H1 (cell line): ENCODE measurements around the gene SLC2A4. TPM values are rescaled to one million over a fixed set of nuclear protein-coding genes. Genes with fewer than 3 reads are reported as not detected.

Experiments
- CTCF ChIA-PET: fragments of 300-600 bp; sonication (Branson Sonifier 250); formaldehyde crosslinking; loops from one replicate; lab custom pipeline; 2021; ENCODE audit not compliant: partially characterized antibody; lab: Charles Lee
- POLR2A ChIA-PET: fragments of 300-600 bp; sonication (Branson Sonifier 250); formaldehyde crosslinking; loops from one replicate; lab custom pipeline; 2021; ENCODE audit warnings: inconsistent platforms; ENCODE audit not compliant: partially characterized antibody; lab: Charles Lee
- DNase-seq, 2 experiments: peaks; one replicate each; pipeline versions ENCODE4 v3.0.0 to v3.0.0-alpha.2; 2010 to 2022; ENCODE audit warnings: low spot score in 2 of 2, low read depth in 1 of 2, mixed read lengths in 1 of 2
- FAIRE-seq: peaks from 2 replicates; lab custom pipeline; 2011; peaks lifted over from hg19 to GRCh38; lab: Jason Lieb, UNC
- H2AFZ ChIP-seq: 2 replicates; pipeline ENCODE4 v1.8.1; 2012; ENCODE audit warnings: low read length, inconsistent platforms
- H2AK5ac ChIP-seq: 2 replicates; pipeline ENCODE4 v1.6.1; 2013; ENCODE audit warnings: low read depth, low read length
- H2BK120ac ChIP-seq: replicated peaks from 2 replicates; pipeline ENCODE3; 2013; ENCODE audit warnings: low read depth, low read length, inconsistent platforms
- H2BK12ac ChIP-seq: 2 replicates; pipeline ENCODE4 v1.6.1; 2013; ENCODE audit warnings: low read depth, low read length
- H2BK15ac ChIP-seq: 2 replicates; pipeline ENCODE4 v1.6.1; 2013; ENCODE audit warnings: low read length
- H2BK20ac ChIP-seq: 2 replicates; pipeline ENCODE4 v1.6.1; 2013; ENCODE audit warnings: low read length
- H2BK5ac ChIP-seq: 2 replicates; pipeline ENCODE4 v1.6.1; 2013; ENCODE audit warnings: low read depth, low read length
- H3K14ac ChIP-seq: 2 replicates; pipeline ENCODE4 v1.6.1; 2013; ENCODE audit warnings: inconsistent platforms; ENCODE audit not compliant: insufficient read length
- H3K18ac ChIP-seq: 2 replicates; pipeline ENCODE4 v1.6.1; 2013; ENCODE audit warnings: low read length; ENCODE audit errors: extremely low read depth
- H3K23ac ChIP-seq: 2 replicates; pipeline ENCODE4 v1.6.1; 2013; ENCODE audit warnings: inconsistent platforms; ENCODE audit not compliant: insufficient read length
- H3K23me2 ChIP-seq: 2 replicates; pipeline ENCODE4 v1.6.1; 2013; ENCODE audit warnings: low read depth, low read length
- H3K27ac ChIP-seq: 2 replicates; pipeline ENCODE4 v1.6.1; 2011; ENCODE audit warnings: low read depth, low read length, inconsistent platforms
- H3K27me3 ChIP-seq, 4 experiments: replicated peaks in 1 of 4; 1 replicate in 1 of 4; 2 replicates in 3 of 4; pipeline versions ENCODE4 v1.6.1 to v1.8.1; 2011 to 2013; ENCODE audit warnings: low read length in 3 of 4, mild to moderate bottlenecking in 3 of 4, inconsistent platforms in 2 of 4, mixed read lengths in 2 of 4, moderate library complexity in 1 of 4; ENCODE audit not compliant: control insufficient read depth in 3 of 4, insufficient read depth in 3 of 4; ENCODE audit errors: extremely low read depth in 1 of 4
- H3K36me3 ChIP-seq, 4 experiments: 2 replicates each; pipeline versions ENCODE4 v1.6.1 to v1.8.1; 2011 to 2013; ENCODE audit warnings: mild to moderate bottlenecking in 4 of 4, low read length in 3 of 4, moderate library complexity in 2 of 4, control low read depth in 1 of 4, inconsistent platforms in 1 of 4; ENCODE audit not compliant: insufficient read depth in 4 of 4, control insufficient read depth in 2 of 4
- H3K4ac ChIP-seq: replicated peaks from 2 replicates; pipeline ENCODE3; 2013; ENCODE audit warnings: low read length, low read depth, mixed read lengths, inconsistent platforms; ENCODE audit not compliant: insufficient read length
- H3K4me1 ChIP-seq, 4 experiments: replicated peaks in 1 of 4; 1 replicate in 1 of 4; 2 replicates in 3 of 4; pipeline versions ENCODE4 v1.6.1 to v1.8.1; 2011 to 2013; ENCODE audit warnings: low read length in 3 of 4, inconsistent platforms in 2 of 4, mixed read lengths in 1 of 4; ENCODE audit not compliant: insufficient read depth in 4 of 4, control insufficient read depth in 3 of 4
- H3K4me2 ChIP-seq, 2 experiments: 2 replicates each; pipeline versions ENCODE4 v1.6.1 to v1.8.1; 2011 to 2013; ENCODE audit warnings: low read depth in 2 of 2, low read length in 2 of 2, control low read depth in 1 of 2, inconsistent platforms in 1 of 2, mild to moderate bottlenecking in 1 of 2; ENCODE audit not compliant: insufficient read depth in 1 of 2
- H3K4me3 ChIP-seq, 4 experiments: fragments of 200-600, 300-600 bp in 1 of 4; sonication (generic), shearing (Covaris generic), sonication (Bioruptor Twin) in 1 of 4; 2 replicates each; pipeline versions ENCODE4 v1.5.1 to v1.8.1; 2011 to 2016; ENCODE audit warnings: low read length in 4 of 4, low read depth in 3 of 4, control low read depth in 2 of 4, inconsistent platforms in 2 of 4, mild to moderate bottlenecking in 2 of 4, mixed read lengths in 1 of 4, moderate library complexity in 1 of 4; ENCODE audit not compliant: insufficient read depth in 2 of 4; ENCODE audit errors: extremely low read depth in 1 of 4
- H3K56ac ChIP-seq: replicated peaks from 2 replicates; pipeline ENCODE3; 2013; ENCODE audit warnings: low read depth, mild to moderate bottlenecking, mixed read lengths, low read length, inconsistent platforms; ENCODE audit not compliant: insufficient read length
- H3K79me1 ChIP-seq: 2 replicates; pipeline ENCODE4 v1.6.1; 2013; ENCODE audit warnings: low read depth, low read length, control low read depth
- H3K79me2 ChIP-seq, 2 experiments: 2 replicates each; pipeline versions ENCODE4 v1.6.1 to v1.8.1; 2012 to 2013; ENCODE audit warnings: low read length in 2 of 2, mild to moderate bottlenecking in 2 of 2, inconsistent platforms in 1 of 2; ENCODE audit not compliant: insufficient read depth in 2 of 2, control insufficient read depth in 1 of 2
- H3K9ac ChIP-seq, 4 experiments: replicated peaks in 1 of 4; 1 replicate in 1 of 4; 2 replicates in 3 of 4; pipeline versions ENCODE4 v1.6.1 to v1.8.1; 2011 to 2013; ENCODE audit warnings: low read depth in 3 of 4, low read length in 3 of 4, control low read depth in 2 of 4, mild to moderate bottlenecking in 2 of 4, moderate library complexity in 2 of 4, inconsistent platforms in 1 of 4; ENCODE audit errors: extremely low read depth in 1 of 4
- H3K9me3 ChIP-seq, 2 experiments: 2 replicates each; pipeline versions ENCODE4 v1.6.1 to v1.8.1; 2012 to 2013; ENCODE audit warnings: mild to moderate bottlenecking in 2 of 2, moderate library complexity in 2 of 2, control low read depth in 1 of 2, inconsistent platforms in 1 of 2, low read depth in 1 of 2, low read length in 1 of 2, mixed read lengths in 1 of 2; ENCODE audit not compliant: insufficient read depth in 2 of 2
- H4K20me1 ChIP-seq, 2 experiments: replicated peaks in 1 of 2; 2 replicates each; pipeline versions ENCODE3 to v1.8.1; 2011 to 2013; ENCODE audit warnings: inconsistent platforms in 2 of 2, low read length in 2 of 2, mild to moderate bottlenecking in 1 of 2; ENCODE audit not compliant: insufficient read depth in 2 of 2, control insufficient read depth in 1 of 2
- H4K5ac ChIP-seq: 2 replicates; pipeline ENCODE4 v1.6.1; 2013; ENCODE audit warnings: low read length, low read depth, mixed read lengths, inconsistent platforms; ENCODE audit not compliant: insufficient read length
- H4K8ac ChIP-seq: 2 replicates; pipeline ENCODE4 v1.8.0; 2013; ENCODE audit warnings: mild to moderate bottlenecking, moderate library complexity, low read length, inconsistent platforms; ENCODE audit not compliant: insufficient read depth; ENCODE audit errors: extremely low read depth
- H4K91ac ChIP-seq: replicated peaks from 2 replicates; pipeline ENCODE3; 2013; ENCODE audit warnings: low read length, mixed read lengths, inconsistent platforms; ENCODE audit not compliant: insufficient read length
- CREB1 ChIP-seq: IDR thresholded peaks from 2 replicates; pipeline ENCODE4 v1.6.1; 2012; ENCODE audit warnings: inconsistent platforms
- E2F6 ChIP-seq: IDR thresholded peaks from 2 replicates; pipeline ENCODE4 v1.6.1; 2012; ENCODE audit warnings: inconsistent platforms
- HDAC2 ChIP-seq, 2 experiments: fragments of 300-600 bp in 1 of 2; sonication (generic) in 1 of 2; IDR thresholded peaks; 2 replicates each; pipeline ENCODE4 v1.6.1; 2011 to 2012; ENCODE audit warnings: low read depth in 2 of 2, low read length in 2 of 2, mild to moderate bottlenecking in 2 of 2, moderate library complexity in 2 of 2, borderline replicate concordance in 1 of 2, inconsistent platforms in 1 of 2
- JUN ChIP-seq: IDR thresholded peaks from 2 replicates; pipeline ENCODE4 v1.6.1; 2011; ENCODE audit warnings: low read depth, mild to moderate bottlenecking, improper control_type of control experiment, low read length
- JUND ChIP-seq: IDR thresholded peaks from 2 replicates; pipeline ENCODE4 v1.6.1; 2011; ENCODE audit warnings: mild to moderate bottlenecking, improper control_type of control experiment, low read length
- KDM1A ChIP-seq: fragments of 200-600, 300-600 bp; sonication (generic); IDR thresholded peaks from 2 replicates; pipeline ENCODE4 v1.7.1; 2016; ENCODE audit warnings: mild to moderate bottlenecking, low read length, borderline replicate concordance
- KDM5A ChIP-seq: fragments of 200-600 bp; IDR thresholded peaks from 2 replicates; pipeline ENCODE4 v1.7.1; 2012; ENCODE audit warnings: mild to moderate bottlenecking, low read length, inconsistent platforms, mixed read lengths
- MAX ChIP-seq: IDR thresholded peaks from 2 replicates; pipeline ENCODE4 v1.6.1; 2012; ENCODE audit warnings: inconsistent platforms
- PHF8 ChIP-seq: fragments of 200-600 bp; sonication (generic); conservative IDR thresholded peaks from 2 replicates; pipeline ENCODE4 v1.7.1; 2012; ENCODE audit warnings: low read depth, mild to moderate bottlenecking, inconsistent platforms, low read length, moderate library complexity
- WGBS, 2 experiments: shearing (Covaris generic) in 1 of 2; methylation state at CpG; one replicate each; pipeline versions ENCODE4 v1.1.6 to v1.1.7; 2013 to 2015; ENCODE audit warnings: low lambda C conversion rate in 2 of 2, mixed read lengths in 2 of 2, inconsistent platforms in 1 of 2, low coverage in 1 of 2, missing lambda C conversion rate in 1 of 2; ENCODE audit not compliant: insufficient replicate concordance in 2 of 2, insufficient coverage in 1 of 2, insufficient read length in 1 of 2; ENCODE audit errors: extremely low coverage in 1 of 2, missing lambda C conversion rate in 1 of 2; 5-methylcytosine and 5-hydroxymethylcytosine counted together
- polyA plus RNA-seq, 7 experiments: library from polyadenylated mRNA; depleted of rRNA in 3 of 7; stranded (reverse) in 5 of 7; unstranded in 2 of 7; fragments of >200 nt in 5 of 7; fragments of 200-250 nt in 2 of 7; gene quantifications; 1 replicate in 5 of 7; 2 replicates in 1 of 7; 4 replicates in 1 of 7; pipeline versions ENCODE4 v1.2.1 to v1.2.3, GENCODE V29; 2011 to 2013; ENCODE audit warnings: missing spikeins in 2 of 7, mixed read lengths in 2 of 7
- total RNA-seq: library from RNA; stranded (reverse); fragmentation: NEBNext Ultra II Directional; extraction: Animal tissue kit (Norgen Biotek cat#: 25700); gene quantifications from 2 replicates; pipeline ENCODE4 v1.2.1, GENCODE V29; 2021

The SLC2A4 gene
- total and polyA plus RNA-seq, 2 of the 8 experiments (the other 6 are each of a cell fraction or from before 2014, with no cell fraction given) = 5.7 to 6.9 TPM

GRCh38 chr17:7314719-7315569 lies 33.4 kb downstream of the SLC2A4 start, which contains the start of gene GPS2:
Gene GPS2, minus strand, starts transcription at chr17:7315360. Its CDS starts 308 bp downstream, at chr17:7315052.
- Histone ChIP-seq H2BK20ac (no peak within 1 kb of the TSS), H3K4me3 (peak within 1 kb of the TSS; percentile 55 to 95 (median 70)), H2BK5ac (peak within 1 kb of the TSS; percentile 60; the same call in 1 of the 2 replicates), H3K9me3 (no peaks in the 10 kb centered on the region), H3K4me1 (peaks cover 0 to 7% (median 4%) of the 10 kb centered on the region in 4 experiments; a peak in 4 of 7 replicates), H3K79me1 (peaks cover 8% of the 10 kb centered on the region; the same call in 1 of the 2 replicates), H4K91ac (peak within 1 kb of the TSS; percentile 23), H2BK15ac (no peak within 1 kb of the TSS), H4K5ac (peak within 1 kb of the TSS; percentile 51), H3K27me3 (no peaks in the 10 kb centered on the region), H3K23me2 (no peaks in the 10 kb centered on the region; the same call in 1 of the 2 replicates), H3K56ac (peak within 1 kb of the TSS; percentile 40), H3K4ac (peak within 1 kb of the TSS; percentile 83), H3K9ac (peak within 1 kb of the TSS; percentile 39 to 89 (median 68)), H3K4me2 (peak within 1 kb of the TSS; percentile 67 to 91), H2BK120ac (no peak within 1 kb of the TSS), H3K36me3 (peaks cover 27 to 60% (median 41%) of the 10 kb centered on the region in 4 experiments), H4K20me1 (peaks cover 16 to 20% of the 10 kb centered on the region in 2 experiments), H3K18ac (no peak within 1 kb of the TSS; the same call in none of the 2 replicates), H2BK12ac (no peak within 1 kb of the TSS), H3K14ac (no peak within 1 kb of the TSS), H4K8ac (peak within 1 kb of the TSS; percentile 97; the same call in 1 of the 2 replicates), H2AK5ac (no peak within 1 kb of the TSS), H3K23ac (no peak within 1 kb of the TSS), H3K79me2 (peaks cover 0 to 23% of the 10 kb centered on the region in 2 experiments; a peak in 3 of 4 replicates), H3K27ac (peak within 1 kb of the TSS; percentile 61; the same call in 1 of the 2 replicates), H2AFZ (no peak within 1 kb of the TSS)
- CTCF ChIA-PET = interaction anchor here (0.6 to 3.3 kb wide), 15 partner anchors 10 to 300 kb away, joined by 3 to 17 read pairs (median 5); partner anchors contain the start of genes ACAP1, NEURL4 and SLC2A4
- DNase-seq = peak in 1 of 2 experiments; percentile 96
- 1% methylated on average over 50 of the region's 95 CpGs; no CpG with 5 or more reads in 1 of the 2 experiments for WGBS, 2 experiments
- POLR2A ChIA-PET = interaction anchor here (0.6 to 11.3 kb wide), 37 partner anchors 9 to 858 kb away, joined by 3 to 223 read pairs (median 6); partner anchors contain the start of genes ACADVL, ACAP1, CD68 and CLDN7
- FAIRE-seq = peak; percentile 45
- TF ChIP-seq HDAC2 (IDR thresholded peaks at IDR 0.05; ENCODE audit: borderline replicate concordance in 1 of 2, low read depth in 2 of 2, low read length in 2 of 2) (no peak; a peak in 1 of 4 replicates), KDM1A (no peak), KDM5A (no peak; the same call in 1 of the 2 replicates), JUN (no peak), E2F6 (peak; percentile 45; the same call in 1 of the 2 replicates), MAX (peak; percentile 64), JUND (0 out of 2 replicates have a peak, but pooled peaks have one; percentile 27), PHF8 (peak; percentile 64), CREB1 (peak; percentile 93)
